Cardiac fibroblast (primary cell): ENCODE measurements around the gene SKOR1.
A peak's percentile ranks its signal among the peaks of the same experiment; 100 is the strongest.

ENCODE experiments used
- DNase-seq, 2 donors: peaks; one replicate each; pipeline versions ENCODE4 v3.0.0 to v3.0.0-alpha.2; 2010; ENCODE audit warnings: low read depth in 2 of 2
- H3K4me3 ChIP-seq, 2 donors: replicated peaks in 1 of 2; 1 replicate in 1 of 2; 2 replicates in 1 of 2; pipeline ENCODE4 v1.5.1; 2011; ENCODE audit warnings: low read depth in 2 of 2, low read length in 2 of 2, mild to moderate bottlenecking in 2 of 2, moderate library complexity in 1 of 2
- TF ChIP-seq, protein P1 (sequence below): IDR thresholded peaks from one replicate; pipeline ENCODE4 v1.5.1; 2011; ENCODE audit warnings: low read depth, mild to moderate bottlenecking, low read length, inconsistent platforms

SKOR1 gene

DNA sequence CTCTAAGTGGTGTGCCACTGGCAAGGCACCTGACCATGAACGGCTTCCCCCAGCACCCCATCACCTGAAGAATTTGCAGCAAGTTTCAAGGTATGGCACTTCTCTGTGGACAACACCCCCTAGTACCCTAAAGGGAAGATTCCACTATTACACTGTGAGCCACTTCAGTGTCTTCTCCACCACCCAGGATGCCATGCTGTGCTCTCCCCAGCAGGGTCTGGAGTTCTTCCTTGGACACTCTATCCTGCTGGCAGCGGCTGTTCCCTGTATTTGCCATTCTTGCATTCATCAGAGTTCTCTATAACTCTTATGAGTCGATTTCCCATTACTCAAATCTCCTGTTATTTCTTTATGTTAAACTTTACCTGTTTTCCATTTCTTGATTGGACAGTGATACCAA, 48.5 kb downstream of the SKOR1 start:
- TF ChIP-seq, protein P1, sequence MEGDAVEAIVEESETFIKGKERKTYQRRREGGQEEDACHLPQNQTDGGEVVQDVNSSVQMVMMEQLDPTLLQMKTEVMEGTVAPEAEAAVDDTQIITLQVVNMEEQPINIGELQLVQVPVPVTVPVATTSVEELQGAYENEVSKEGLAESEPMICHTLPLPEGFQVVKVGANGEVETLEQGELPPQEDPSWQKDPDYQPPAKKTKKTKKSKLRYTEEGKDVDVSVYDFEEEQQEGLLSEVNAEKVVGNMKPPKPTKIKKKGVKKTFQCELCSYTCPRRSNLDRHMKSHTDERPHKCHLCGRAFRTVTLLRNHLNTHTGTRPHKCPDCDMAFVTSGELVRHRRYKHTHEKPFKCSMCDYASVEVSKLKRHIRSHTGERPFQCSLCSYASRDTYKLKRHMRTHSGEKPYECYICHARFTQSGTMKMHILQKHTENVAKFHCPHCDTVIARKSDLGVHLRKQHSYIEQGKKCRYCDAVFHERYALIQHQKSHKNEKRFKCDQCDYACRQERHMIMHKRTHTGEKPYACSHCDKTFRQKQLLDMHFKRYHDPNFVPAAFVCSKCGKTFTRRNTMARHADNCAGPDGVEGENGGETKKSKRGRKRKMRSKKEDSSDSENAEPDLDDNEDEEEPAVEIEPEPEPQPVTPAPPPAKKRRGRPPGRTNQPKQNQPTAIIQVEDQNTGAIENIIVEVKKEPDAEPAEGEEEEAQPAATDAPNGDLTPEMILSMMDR: no peak
- DNase-seq: no peak
- H3K4me3 ChIP-seq: no peak overlapping the region

DNA sequence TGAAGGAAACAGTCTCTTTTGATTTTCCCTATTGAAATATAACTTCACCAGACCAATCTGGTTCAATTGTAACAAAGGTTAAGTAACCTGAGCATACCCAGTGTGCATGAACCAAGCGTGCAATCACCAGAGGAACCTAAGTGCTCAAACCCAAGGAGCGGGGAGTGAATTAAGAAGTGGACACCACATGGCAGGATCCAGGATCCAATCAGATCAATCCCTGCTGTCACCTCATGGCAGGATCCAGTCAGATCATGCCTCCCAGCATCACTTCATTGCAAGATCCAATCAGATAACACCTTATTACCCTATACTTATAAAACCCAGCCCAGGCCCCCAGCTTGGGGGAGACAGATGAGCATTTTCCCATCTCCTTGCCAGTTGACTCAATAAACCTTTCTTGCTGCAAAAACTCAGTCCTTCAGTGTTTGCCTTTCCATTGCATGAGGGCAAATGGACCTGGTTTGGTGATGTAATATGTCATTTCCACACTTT, 53.5 kb downstream of the SKOR1 start:
- TF ChIP-seq, protein P1: no peak
- no peak overlapping the region for H3K4me3 ChIP-seq
- no peak for DNase-seq

DNA sequence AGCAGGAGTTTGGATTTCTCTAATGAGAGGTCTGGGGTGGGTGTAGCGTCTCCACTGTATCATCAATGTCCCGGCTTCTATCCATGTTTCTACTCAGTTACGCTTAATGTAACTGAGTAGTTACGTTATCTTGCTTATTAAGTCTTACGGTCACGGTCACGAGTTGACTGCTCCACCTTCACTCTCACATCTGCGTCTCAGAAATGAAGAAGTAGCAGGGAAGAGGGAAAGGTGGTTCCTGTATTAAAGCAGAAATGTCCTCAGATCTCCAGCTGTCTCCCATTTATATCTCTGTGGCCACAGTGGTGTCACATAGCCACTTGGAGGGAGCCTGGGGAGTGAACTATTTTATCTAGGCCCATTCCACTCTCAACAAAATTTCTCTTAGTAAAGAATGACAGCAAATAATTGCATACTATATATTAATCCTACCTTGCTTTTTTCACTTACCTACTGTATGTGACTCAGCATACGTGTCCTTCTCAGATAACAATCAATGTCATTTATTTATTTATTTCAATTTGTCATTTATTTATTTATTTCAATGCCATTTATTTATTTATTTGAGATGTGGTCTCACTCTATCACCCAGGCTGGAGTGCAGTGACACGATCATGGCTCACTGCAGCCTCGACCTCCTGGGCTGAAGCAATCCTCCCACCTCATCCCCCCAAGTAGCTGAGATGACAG, 54.3 kb downstream of the SKOR1 start:
- TF ChIP-seq, protein P1: no peak
- no peak overlapping the region for H3K4me3 ChIP-seq
- DNase-seq: no peak

DNA sequence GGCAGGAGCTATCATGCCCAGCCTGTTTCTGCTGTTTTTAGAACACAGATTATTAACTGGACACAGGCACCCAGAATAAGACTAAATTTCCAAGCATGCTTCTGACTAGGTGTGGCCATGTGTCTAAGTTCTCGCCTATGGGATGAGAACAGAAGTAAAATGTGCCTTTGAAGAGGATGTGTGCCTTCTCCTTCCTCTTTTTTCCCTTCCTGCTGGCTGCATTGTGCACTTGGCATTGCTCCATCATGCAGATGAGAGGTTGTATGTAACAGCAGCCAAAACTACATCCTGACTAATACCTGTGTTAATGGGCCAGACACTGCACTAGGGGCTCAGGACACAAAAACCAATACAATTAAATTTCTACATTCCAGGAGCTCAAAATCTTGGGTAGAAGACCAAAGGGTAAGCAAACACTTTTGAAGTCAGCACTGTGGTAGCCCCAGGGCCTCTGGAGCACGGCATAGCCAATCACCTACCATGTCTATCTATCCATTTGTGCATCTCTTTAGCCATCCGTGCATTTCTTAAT, 55.4 kb downstream of the SKOR1 start:
- DNase-seq: peak; percentile 32 to 38
- no peak overlapping the region for H3K4me3 ChIP-seq
- TF ChIP-seq, protein P1: no peak

DNA sequence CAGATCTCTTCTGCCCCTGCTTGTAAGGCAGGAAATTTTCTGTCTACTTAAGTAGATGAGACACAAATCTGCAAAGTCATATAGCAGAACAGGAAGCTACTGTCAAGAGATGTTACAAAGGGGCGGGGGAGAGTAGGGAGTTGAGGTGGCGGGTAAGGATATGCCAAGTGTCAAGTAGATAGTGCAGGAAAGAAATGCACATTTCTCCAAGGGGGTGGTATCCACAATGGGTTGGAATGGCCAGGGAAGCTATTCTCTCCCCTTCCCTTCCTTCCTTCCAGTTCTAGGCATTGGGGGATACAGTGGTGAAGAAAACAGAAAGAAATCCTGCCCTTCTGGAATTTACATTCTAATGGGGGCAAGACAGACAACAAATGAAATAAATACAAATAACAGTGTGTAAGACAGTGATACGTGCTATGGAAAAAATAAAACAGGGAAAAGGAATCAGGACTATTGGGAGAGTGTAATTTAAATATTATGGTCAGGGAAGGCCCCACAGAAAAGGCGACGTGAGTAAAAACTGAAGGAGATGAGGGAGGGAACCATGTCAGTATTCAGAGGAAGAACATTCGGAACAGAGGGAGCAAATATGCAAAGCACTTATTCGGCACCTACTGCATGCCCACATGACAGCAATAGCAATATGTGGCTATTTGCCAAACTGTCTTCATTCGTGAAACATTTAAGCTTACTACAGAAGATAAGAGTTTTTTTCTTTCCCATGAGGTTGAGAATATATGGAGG, 57.4 kb downstream of the SKOR1 start:
- H3K4me3 ChIP-seq: no peak overlapping the region
- peak in 1 of 2 donors; percentile 53 for DNase-seq
- TF ChIP-seq, protein P1: no peak

DNA sequence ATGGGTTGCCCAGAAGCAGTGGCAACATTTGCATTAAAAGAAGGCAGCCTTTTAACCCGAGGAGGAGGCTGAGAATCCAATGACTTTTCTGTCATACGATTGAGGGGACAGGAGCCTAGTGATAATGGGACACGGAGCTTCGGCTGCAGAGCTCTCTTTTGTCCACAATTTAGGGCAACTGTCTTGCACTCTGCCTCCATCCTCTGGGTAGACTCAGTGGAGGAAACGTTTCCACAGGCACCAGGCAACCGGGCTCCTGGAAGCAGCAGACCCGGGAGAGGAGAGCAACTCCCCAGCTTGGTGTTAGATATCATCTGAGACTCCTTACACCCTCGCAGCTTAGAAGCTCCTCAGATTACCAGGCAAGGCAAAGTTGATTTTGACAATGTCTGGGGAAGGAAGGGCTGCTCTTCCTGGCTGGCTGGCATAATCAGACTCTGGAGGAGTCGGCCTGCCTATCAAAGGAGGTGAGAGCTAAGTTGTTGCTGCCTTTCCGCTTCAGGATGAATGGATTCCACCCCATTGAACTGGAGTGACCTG, 58.0 kb downstream of the SKOR1 start:
- DNase-seq: no peak
- H3K4me3 ChIP-seq: no peak overlapping the region
- TF ChIP-seq, protein P1: no peak
